NCI-H2227 treated with DMSO at 0.1 percent for 48 hours (cell line): ENCODE data around the gene FBXW4.

ENCODE experiments used
- DNase-seq: peaks from one replicate; lab custom pipeline; 2025; lab: John Stamatoyannopoulos, UW

Gene FBXW4

GRCh38 chr10:101694674-101695403 is at the start of gene FBXW4:
Gene FBXW4 (minus strand): TSS chr10:101695170. CDS start chr10:101695105, 65 bp downstream.
- no peak for DNase-seq

- DNase-seq, result no peak
Observed at GRCh38 chr10:101744267-101744666, 49.3 kb upstream of the FBXW4 start.

- DNase-seq, result no peak
Observed at GRCh38 chr10:101741938-101742337, 47.0 kb upstream of the FBXW4 start.

- DNase-seq, result no peak
Observed at GRCh38 chr10:101736666-101737065, 41.7 kb upstream of the FBXW4 start.

- no peak for DNase-seq
Observed at GRCh38 chr10:101732096-101732495, 37.1 kb upstream of the FBXW4 start.

- no peak for DNase-seq
Observed at GRCh38 chr10:101726115-101726387, 31.1 kb upstream of the FBXW4 start.

- DNase-seq, result no peak
Observed at GRCh38 chr10:101725296-101726114, 30.5 kb upstream of the FBXW4 start.

GRCh38 chr10:101724446-101724845 is 29.5 kb upstream of the FBXW4 start:
- no peak for DNase-seq

- DNase-seq, result no peak
Observed at GRCh38 chr10:101723176-101723575, 28.2 kb upstream of the FBXW4 start.

- DNase-seq, result no peak
Observed at GRCh38 chr10:101721806-101722205, 26.8 kb upstream of the FBXW4 start.

- DNase-seq, result no peak
Observed at GRCh38 chr10:101720606-101721230, 25.7 kb upstream of the FBXW4 start.

GRCh38 chr10:101718690-101719275 is 23.8 kb upstream of the FBXW4 start:
- DNase-seq, result no peak

- DNase-seq, result peak; percentile 20
Observed at GRCh38 chr10:101716891-101717659, 22.1 kb upstream of the FBXW4 start.

- DNase-seq, result no peak
Observed at GRCh38 chr10:101712997-101713396, 18.0 kb upstream of the FBXW4 start.

GRCh38 chr10:101710793-101711192 is 15.8 kb upstream of the FBXW4 start:
- DNase-seq, result no peak

GRCh38 chr10:101710059-101710695 is 15.2 kb upstream of the FBXW4 start:
- DNase-seq, result no peak

- DNase-seq, result no peak
Observed at GRCh38 chr10:101709359-101710058, 14.5 kb upstream of the FBXW4 start.

- no peak for DNase-seq
Observed at GRCh38 chr10:101708870-101709269, 13.9 kb upstream of the FBXW4 start.

- no peak for DNase-seq
Observed at GRCh38 chr10:101708073-101708472, 13.1 kb upstream of the FBXW4 start.

- DNase-seq, result no peak
Observed at GRCh38 chr10:101704331-101704730, 9.4 kb upstream of the FBXW4 start.

GRCh38 chr10:101696632-101697031 is 1.7 kb upstream of the FBXW4 start:
- DNase-seq, result no peak
